Inflammatory macrophage treated with lipopolysaccharide for 4 hours (primary cell): ENCODE data around the gene NUDT1.

Source experiments
- DNase-seq: peaks from one replicate; pipeline ENCODE4 v3.0.0-alpha.2; 2020

NUDT1 gene

DNA sequence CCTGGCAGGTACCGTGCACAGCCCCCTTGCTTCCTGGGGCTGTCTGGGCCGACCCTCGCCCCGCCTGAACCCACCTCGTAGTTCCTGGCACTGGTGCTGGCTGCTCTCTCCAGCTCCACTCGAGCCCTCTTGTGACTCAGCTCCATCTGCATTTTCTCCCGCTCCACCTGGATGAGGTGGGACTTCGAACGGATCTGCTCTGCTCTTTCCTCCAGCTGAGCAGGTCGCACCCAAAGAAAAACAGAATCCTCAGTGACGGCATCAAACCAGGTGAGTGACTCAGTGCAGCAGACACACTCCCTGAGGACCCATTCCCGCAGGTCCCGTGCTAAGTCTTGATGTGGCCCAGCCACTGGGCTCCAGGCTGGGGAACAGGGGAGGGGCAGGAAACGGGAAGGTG is 16.7 kb upstream of the NUDT1 start:
- no peak for DNase-seq

DNA sequence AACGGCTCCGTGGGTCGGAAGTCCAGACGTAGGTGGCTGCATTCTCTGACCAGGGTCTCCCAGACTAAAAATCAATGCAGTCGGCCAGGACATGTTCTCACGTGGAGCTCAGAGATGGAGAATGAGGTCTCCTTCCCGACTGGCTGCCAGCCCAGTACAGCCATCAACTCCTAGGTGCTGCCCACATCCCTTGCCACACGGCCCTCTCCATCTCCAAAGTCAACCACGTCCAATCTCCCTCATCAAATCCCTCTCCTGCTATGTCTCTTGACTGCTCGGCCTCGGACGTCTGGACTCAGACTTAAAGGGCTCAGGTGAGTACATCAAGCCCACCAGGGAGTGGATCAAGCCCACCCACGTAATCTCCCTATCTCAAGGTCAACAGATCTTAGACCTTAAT is 16.2 kb upstream of the NUDT1 start:
- DNase-seq = no peak

DNA sequence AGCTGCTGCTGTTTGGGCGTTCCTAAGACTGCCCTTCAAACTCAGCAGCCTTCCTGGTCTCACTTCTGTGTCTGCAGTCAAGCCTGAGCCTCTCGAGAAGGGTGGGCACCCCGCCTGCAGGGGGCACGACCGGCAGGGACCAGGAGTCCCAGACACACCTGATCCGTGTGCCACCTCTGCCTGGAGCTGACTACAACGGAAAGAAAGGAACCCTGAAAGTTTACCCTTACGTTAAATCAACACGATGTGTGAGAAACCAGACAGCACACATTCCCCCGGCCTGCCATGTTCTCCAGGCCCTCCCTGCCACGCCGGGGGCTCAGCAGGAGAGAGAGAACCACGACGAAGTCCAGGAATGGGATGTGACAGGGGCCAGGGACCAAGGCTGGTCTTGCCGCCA is 14.3 kb upstream of the NUDT1 start:
- DNase-seq = no peak

DNA sequence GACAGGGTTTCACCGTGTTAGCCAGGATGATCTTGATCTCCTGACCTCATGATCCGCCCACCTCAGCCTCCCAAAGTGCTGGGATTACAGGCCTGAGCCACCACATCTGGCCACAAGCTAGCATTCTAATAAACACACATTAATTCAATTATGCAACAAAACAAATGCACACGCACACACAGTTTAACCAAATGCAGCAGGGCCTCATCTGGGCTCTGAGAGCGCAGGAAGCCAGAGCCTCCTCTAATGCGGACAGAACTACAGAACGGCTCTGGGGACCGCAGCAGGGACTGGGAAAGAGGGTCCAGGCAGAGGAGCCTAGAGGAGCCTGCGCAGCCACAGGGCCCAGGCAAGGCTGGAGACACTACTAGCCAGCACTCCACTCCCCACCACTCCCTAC is 13.1 kb upstream of the NUDT1 start:
- DNase-seq = no peak

DNA sequence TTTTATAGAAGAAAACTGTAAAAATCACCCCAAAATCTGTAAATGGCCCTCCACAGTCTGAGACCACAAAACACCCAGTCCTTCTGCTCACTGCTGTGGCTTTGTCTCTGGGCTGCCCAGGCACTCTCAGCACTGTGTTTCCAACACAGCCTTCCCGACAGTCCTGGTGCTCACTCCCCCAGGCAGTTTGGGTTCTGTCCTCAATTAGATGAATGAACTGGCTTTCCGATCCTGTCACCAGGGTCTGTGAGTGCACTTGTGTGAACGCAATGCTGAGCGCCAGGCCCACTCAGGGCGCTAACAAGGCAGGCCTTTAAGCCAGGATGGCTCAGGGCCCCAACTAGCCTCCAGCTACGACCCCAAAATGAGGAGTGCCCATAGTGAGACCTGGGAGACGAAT is 12.6 kb upstream of the NUDT1 start:
- DNase-seq = no peak

DNA sequence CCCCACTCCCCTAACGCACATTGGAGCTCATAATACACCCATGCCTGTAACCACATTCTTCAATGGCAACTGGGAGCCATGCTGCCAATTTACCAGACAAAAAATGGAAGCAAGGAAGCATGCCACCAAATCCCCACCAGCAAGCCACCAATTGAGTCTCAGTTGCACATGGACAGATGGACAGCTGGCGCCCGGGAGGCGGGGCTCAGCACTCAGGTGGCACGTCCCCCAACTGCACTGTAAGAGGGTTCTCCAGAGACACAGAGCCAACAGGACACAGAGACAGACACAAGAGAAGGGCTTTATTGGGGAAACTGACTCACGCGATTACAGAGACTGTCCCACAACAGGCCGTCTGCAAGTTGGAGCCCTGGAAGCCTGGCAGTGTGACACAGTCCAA is 11.8 kb upstream of the NUDT1 start:
- no peak for DNase-seq

DNA sequence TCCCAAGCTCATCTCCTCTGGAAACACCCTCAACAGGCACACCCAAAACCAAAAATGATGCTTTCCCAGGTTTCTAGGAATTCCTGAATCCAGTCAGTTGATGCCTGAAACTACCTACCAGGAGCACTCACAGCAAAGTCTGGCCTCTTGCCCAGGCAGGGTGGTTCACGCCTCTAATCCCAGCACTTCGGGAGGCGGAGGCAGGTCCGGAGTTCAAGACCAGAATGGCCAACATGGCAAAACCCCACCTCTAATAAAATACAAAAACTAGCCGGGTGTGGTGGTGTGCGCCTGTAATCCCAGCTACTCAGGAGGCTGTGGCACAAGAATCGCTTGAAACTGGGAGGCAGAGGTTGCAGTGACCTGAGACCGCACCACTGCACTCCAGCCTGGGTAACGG is 11.1 kb upstream of the NUDT1 start:
- no peak for DNase-seq

DNA sequence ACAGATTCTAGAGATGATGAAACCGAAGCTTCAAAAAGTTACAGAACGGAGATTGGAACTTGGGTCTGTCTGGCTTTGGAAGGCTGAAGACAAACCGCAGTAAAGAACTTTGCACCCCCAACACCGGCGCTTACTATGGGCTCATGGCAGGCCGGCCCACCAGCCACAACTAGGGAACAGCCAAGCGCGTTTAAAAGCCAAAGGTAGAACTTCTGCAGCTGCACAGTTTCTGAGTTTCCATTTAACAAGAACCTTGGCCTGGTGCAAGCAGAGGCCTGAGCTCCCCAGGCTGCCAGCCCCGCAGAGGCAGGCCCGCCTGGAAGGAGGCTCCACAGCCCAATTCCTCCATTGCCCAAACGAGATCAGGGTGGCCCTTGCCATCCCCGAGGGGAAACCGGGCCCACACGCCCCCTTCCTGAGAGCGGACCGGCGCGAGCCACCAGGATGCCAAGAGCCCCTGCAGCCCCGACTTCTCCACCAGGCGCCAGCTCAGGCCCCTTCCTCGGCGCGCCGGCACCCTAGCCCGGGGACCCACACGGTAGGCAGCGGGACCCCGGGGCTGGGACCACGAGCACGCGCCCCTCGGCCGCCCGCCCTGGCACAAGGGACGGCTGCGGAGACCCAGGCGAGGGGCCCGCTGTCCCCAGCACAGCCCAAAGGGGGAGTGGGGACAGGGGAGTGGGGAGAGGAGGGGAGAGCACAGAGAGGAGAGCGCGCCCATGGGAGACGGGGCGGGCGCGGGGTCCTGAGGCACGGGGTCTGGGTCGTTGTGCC is 9.8 kb upstream of the NUDT1 start:
- peak; percentile 11 for DNase-seq

DNA sequence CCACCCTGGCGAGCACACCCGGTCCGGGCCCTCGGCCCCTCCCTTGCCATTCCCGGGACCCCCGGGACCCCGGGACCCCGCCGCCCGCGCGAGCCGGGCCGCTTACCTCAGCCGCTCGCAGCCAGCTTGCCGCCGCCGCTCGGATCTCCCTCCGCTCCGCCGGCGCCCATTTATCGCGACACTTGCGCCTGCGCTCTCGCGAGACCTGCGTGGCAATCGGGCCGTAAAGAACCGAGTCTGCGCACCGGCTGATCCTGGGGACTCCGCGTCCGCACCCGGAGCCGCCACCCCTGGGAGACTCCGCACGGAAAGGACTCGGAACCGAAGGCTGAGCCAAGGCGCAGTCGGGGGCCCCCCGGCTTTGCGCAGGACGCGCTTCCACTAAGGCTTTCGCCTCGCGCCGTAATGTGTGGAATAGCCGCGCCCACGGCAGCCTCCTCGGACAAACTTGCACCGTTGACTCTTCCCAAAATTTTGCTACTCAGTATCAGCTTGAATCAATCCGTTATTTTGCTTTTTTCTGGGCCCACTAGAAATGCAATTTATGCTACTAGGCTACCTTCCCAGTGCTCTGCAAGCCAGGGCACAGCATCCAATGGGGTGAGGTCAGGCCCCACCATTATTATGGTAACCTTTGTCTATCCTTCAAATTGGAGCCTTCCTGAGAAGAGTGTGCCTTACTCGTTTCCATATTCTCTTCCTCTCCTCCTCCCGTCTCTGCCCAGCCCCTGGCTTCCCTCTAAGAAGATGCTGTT is 9.1 kb upstream of the NUDT1 start, which contains the start of gene MAD1L1:
Gene MAD1L1, minus strand, starts transcription at position 180 of the 755 bp plus-strand sequence. CDS start 2,812 bp downstream, outside the sequence.
- peak; percentile 89 for DNase-seq

DNA sequence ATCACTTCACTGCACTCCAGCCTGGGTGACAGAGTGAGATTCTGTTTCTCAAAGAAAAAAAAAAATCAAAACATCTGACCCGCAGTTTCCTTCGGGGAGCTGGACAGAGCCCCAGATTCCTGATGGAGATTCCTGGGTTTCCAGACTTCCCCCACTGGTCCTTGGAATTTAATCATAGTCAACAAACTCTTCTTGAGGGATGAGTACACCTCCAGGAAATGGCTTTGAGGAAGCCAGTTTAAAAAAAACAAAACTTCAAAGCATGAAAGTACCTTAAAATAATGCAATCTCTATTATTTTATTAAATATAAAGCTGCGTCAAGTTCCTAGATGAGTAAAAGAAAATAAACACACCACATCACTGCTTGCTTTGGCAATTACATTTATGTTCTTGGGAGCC is 8.1 kb upstream of the NUDT1 start:
- no peak for DNase-seq

DNA sequence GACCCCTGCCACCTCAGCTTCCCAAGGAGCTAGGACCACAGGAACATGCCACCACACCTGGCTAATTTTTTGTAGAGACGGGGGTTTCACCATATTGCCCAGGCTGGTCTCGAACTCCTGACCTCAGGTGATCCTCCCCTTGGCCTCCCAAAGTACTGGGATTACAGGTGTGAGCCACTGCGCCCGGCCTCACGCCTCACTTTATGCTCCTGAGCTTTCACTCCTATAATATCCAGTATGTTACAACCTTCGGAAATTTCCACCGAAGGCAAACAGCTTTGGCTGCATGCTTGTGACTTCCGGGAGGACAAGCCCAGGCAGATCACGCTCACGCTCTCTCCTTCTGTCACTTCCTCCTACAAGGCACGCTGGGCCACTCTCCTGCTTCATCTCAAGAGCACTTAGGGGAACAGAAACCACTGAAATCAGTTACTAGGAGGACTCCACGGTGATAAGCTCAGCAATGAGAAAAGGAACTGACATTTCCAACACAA is 4.9 kb upstream of the NUDT1 start:
- peak; percentile 98 for DNase-seq

DNA sequence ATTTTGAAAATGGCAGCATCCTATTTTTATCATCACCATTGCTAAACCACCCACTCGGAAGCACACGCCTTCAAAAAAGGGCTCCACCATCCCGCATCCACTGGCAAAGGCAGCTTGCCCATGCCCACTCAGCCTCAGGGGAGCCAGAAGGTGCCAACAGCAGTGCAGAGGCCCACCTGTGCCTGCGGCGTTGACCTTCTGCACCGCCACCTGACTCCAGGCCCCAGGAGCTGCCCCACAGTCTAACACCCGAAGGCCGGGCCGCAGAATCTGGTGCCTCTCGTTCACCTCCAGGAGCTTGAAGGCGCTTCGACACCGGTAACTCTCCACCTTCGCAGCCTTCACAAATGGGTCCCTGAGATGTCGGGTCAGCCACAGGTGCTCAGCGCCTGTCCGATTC is 2.8 kb upstream of the NUDT1 start:
- DNase-seq = no peak

DNA sequence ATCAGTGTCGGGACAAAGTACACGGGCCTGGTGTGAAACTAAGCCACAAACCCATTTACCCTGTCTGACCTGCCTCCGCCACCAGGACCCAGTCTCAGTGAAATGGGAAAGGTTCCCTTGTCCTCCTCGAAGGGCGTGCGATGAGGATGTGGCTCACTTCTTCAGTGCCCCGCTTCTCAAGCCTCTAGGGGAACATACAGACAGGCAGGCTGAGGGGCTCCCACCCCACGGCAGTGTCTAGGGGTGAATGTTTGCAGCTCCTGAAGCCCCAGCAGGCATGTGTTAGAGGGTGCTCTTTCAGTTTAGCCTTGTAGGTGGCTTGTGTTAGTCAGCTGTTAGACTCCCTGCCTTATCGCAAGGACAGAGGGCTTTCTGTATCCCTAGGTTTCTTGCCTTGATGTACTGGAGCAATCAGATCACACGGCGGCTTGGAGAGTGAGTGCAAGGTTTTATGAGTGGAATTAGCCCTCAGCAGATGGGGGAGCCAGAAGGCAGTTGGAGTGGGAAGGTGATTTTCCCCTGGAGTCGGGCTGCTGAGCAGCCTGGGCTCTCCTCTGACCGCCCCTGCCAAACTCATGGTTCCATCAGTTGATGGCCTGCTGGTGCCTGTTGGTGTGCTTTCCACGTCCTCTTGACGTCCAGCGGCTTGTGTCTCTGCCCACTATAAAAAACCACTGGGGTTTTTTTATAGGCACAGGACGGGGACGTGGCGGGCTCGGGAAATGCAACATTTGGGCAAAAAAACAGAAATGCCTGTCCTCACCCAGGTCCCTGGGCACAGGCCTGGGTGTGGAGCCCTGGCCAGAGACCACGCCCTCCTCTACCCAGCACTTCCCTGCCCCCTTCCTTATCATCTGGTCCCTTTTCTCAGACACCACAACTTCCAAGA is 759 bp downstream of the NUDT1 start:
- DNase-seq = no peak

DNA sequence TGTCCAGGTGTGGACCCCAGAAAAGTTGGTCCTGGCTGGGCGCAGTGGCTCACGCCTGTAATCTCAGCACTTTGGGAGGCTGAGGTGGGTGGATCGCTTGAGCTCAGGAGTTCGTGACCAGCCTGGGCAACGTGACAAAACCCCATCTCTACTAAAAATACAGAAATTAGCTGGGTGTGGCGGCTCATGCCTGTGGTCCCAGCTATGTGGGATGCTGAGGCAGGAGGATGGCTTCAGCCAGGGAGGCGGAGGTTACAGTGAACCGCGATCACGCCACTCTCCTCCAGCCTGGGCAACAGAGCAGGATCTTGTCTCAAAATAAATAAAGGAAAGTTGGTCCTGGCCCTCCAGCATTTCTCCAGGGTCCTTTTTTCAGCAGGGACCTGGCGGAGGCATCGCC is 1.4 kb downstream of the NUDT1 start:
- DNase-seq = no peak

DNA sequence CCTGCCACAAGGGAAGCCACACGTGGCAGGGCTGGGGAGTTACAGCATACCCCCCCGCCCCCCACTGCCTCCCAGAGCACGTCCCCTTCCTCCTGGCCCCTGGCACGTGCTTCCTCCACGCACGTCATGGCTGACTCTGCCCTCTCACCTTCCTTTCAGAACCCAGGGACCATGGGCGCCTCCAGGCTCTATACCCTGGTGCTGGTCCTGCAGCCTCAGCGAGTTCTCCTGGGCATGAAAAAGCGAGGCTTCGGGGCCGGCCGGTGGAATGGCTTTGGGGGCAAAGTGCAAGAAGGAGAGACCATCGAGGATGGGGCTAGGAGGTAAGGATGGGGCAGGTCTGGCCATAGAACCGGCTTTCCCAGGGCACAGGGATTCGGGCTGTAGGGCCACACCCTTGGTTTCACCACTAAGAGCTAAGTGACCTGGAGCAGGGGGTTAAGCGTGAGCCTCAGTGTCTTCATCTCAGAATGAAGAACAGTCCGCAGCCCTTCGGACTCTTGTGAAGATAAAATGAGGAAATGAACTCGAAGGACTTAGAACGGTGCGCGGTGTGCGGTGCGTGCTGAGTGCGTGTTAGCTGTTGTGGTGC is 2.5 kb downstream of the NUDT1 start:
- DNase-seq = no peak

DNA sequence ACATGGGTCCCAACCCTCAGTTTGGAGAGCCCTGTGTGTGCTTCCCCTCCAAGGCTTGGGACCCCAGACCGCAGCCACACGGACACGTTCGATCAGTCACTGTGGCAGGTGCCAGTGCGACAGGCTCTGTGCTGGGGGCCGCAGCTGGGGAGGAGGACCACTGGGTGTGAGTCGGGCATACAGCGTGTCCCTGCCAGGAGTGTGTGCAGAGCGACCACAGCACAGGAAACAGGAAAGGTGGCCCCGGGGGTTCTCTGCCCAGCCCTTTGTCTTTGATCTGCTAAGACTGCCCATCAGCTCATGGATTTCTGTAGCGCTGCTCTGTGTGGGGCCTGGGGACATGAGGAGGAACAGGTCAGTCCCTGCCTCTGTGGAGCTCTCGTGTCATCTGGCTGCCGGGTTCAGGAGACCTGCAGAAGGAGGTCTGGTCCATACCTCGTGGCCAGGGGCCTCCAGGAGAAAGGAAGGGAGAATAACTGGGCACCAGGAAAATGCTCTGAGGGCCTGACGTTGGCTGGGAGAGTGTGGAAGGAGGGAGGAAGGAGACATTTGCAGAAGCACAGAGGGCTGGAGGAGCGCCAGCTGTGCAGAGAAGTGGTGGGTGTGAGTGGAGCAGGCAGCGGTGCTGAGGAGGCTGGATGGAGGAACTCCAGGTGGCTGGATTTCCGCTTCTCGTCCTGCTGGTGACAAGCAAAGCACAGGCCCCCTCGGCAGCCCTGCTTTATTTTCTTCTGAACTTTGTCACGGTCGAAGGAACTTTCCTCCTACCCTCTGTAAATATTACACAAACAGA is 4.1 kb downstream of the NUDT1 start:
- DNase-seq = peak; percentile 23

DNA sequence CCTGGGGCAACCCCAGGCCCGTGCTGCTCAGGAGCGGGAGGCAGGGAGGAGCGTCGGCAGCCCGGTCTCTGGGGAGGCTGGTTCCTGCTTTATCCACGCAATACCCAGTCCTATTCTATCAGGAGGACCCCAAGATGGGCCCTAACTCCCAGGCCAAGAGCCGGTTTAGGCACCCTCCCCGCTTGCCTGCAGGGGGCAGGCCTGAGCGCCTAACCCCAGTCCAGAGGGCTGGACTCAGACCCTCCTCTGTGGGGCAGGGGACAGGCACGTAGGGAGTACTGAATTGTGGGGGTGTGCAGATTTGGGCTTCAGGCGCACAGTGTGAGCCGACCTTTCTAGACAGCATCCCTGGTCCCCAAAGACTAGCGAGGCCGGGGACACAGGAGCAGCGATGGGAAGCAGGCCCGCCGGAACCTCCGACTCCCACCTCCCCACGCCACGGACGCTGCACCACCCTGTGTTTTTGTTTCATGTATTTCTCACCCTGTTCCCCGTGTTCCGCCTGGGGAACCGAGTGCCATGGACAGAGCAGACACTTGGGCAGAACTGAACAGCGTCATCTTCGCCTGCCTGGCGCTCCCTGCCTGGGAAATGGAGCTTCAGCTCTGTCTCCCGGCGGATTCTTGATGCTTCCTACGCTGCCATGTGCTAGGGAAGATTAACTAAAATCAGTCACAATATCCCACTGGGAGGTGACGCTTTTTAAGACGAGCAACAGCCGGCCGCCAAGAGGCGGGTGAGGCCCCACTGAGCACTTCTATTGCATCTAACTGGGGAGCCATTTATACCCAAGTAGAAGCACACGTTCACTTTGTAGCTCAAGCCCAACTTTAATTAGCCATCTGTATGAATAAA is 5.3 kb downstream of the NUDT1 start:
- DNase-seq = no peak

DNA sequence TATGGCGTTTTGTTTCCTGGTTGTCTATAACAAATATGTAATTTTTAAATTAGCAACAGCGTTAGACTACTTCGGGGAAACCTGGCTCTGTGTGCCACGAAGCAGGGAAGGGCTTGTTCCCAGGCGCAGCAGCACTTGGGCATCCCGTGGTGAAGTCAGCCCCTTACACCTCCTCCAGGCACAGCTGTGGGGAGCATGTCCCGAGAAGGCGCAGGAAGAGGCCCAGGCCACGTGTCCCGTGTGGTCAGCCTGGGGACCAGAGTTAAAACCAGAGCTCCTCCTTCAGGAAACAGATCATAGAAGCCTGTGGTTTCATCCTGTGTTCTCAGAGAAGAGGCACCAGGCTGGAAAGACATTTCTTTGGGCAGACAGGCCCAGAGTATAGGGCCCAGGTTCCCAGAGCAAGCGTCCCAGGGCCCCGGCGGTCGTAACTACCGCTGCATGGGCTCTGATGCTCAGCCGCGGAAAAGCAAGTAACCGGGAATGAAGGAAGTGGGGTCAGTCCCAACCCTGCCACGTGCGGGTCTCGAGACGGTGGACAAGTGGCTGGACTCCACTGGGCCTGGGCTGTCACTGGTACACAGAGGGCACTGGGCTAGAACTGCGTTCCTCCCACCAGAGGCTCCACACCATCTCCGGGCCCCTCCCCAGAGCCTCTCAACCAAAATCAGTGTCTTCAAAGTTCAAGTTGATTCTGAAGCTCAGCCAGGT is 7.1 kb downstream of the NUDT1 start:
- peak; percentile 80 for DNase-seq

DNA sequence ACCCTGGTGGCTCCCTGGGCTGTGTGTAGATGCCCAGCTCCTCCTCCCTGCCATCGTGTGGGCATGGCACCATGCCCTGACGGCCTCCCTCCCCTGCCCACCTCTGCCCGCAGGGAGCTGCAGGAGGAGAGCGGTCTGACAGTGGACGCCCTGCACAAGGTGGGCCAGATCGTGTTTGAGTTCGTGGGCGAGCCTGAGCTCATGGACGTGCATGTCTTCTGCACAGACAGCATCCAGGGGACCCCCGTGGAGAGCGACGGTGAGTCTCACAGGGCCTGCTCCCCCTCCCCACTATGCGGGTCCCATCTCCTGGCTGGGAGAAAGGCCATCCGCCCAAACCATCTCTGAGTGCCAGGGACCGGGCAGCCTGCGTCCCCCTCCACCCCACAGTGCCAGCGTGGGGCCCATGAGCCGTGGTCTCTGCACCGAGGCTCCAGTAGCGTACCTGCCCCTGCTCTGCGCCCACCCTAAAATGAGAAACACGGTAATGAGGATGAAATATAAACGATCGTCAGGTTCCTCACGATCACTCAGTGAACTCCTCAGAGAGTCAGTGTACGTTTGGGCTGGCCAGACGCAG is 7.8 kb downstream of the NUDT1 start:
- no peak for DNase-seq

DNA sequence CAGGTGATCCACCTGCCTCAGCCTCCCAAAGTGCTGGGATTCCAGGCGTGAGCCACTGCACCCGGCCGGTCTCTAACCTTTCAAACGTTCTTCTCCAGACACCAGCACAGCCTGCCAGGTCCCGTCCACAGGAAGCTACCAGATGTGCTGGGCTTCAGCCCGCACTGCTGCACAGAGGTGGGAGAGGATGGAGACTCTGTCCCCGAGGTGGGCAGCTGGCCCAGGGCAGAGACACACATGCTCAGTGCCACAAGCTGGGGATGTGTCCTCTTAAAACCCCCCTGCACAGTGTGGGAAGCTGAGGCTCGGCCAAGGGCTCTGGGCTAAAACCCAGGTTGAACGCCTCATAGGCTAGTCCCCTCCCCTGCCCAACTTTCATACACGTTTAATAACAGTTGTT is 9.4 kb downstream of the NUDT1 start:
- no peak for DNase-seq
